GM12878 (cell line): ENCODE measurements around the gene NFE2L2. TPM values are rescaled to one million over a fixed set of nuclear protein-coding genes. Genes with fewer than 3 reads are reported as not detected.

Source experiments
- ATAC-seq: fragments of 200-7000 bp; cut with Tn5 transposase; 3 replicates; pipeline ENCODE4 v1.9.1; 2020; ENCODE audit warnings: mild to moderate bottlenecking, moderate library complexity
- BruUV-seq: library from RNA; stranded (reverse); fragments of 400-500 nt; replicated peaks from 2 replicates; lab custom pipeline; 2021; lab: Mats Ljungman, UMichigan
- CTCF ChIA-PET: fragments of 300-600 bp; sonication (Branson Sonifier 250); formaldehyde crosslinking; extraction: SDS; loops from one replicate; lab custom pipeline; 2021; ENCODE audit warnings: inconsistent platforms; lab: Yijun Ruan, JAX
- POLR2A ChIA-PET: fragments of 350-600 bp; formaldehyde crosslinking; extraction: SDS; loops from one replicate; lab custom pipeline; 2021; ENCODE audit warnings: inconsistent platforms; lab: Charles Lee
- RAD21 ChIA-PET: fragments of 300-600 bp; sonication (Branson Sonifier 250); formaldehyde crosslinking; loops from one replicate; lab custom pipeline; 2023; ENCODE audit warnings: antibody characterized with exemption; ENCODE audit not compliant: unreplicated experiment; lab: Charles Lee
- SMC1A ChIA-PET: fragments of 300-600 bp; sonication (Branson Sonifier 250); formaldehyde crosslinking; loops from one replicate; lab custom pipeline; 2023; ENCODE audit not compliant: unreplicated experiment, uncharacterized antibody; lab: Charles Lee
- DNase-seq: peaks from one replicate; pipeline ENCODE4 v3.0.0-alpha.2; 2011; ENCODE audit warnings: low read depth, low spot score
- FAIRE-seq: peaks from 3 replicates; lab custom pipeline; 2011; peaks lifted over from hg19 to GRCh38; lab: Jason Lieb, UNC
- H2AFZ ChIP-seq: 2 replicates; pipeline ENCODE4 v1.6.0; 2011; ENCODE audit warnings: low read depth, low read length, control low read depth; ENCODE audit not compliant: control insufficient read depth
- H3K27ac ChIP-seq: 2 replicates; pipeline ENCODE4 v1.5.1; 2011; ENCODE audit warnings: control low read depth; ENCODE audit not compliant: control insufficient read depth, insufficient read depth
- H3K27me3 ChIP-seq, 2 experiments: replicated peaks in 1 of 2; 2 replicates each; pipeline versions ENCODE4 v1.6.0 to v1.6.1; 2011; ENCODE audit warnings: low read length in 1 of 2; ENCODE audit not compliant: control insufficient read depth in 2 of 2, insufficient read depth in 2 of 2
- H3K36me3 ChIP-seq, 2 experiments: 2 replicates each; pipeline ENCODE4 v1.5.1; 2011; ENCODE audit warnings: low read length in 1 of 2; ENCODE audit not compliant: control insufficient read depth in 2 of 2, insufficient read depth in 2 of 2
- H3K4me1 ChIP-seq: 2 replicates; pipeline ENCODE4 v1.6.1; 2011; ENCODE audit warnings: mild to moderate bottlenecking, low read length, moderate library complexity, mixed read lengths; ENCODE audit not compliant: control insufficient read depth, insufficient read depth
- H3K4me2 ChIP-seq: 2 replicates; pipeline ENCODE4 v1.6.0; 2011; ENCODE audit warnings: control low read depth; ENCODE audit not compliant: control insufficient read depth, insufficient read depth
- H3K4me3 ChIP-seq: fragments of 200-600 bp; sonication (generic); 2 replicates; pipeline ENCODE4 v1.5.1; 2016
- H3K79me2 ChIP-seq: 2 replicates; pipeline ENCODE4 v1.6.0; 2011; ENCODE audit warnings: low read length; ENCODE audit not compliant: control insufficient read depth, insufficient read depth
- H3K9ac ChIP-seq: 2 replicates; pipeline ENCODE4 v1.8.0; 2011; ENCODE audit warnings: low read length, control low read depth, mixed read lengths; ENCODE audit not compliant: control insufficient read depth, insufficient read depth
- H3K9me3 ChIP-seq: replicated peaks from 3 replicates; pipeline ENCODE4 v1.5.1; 2011; ENCODE audit warnings: mild to moderate bottlenecking, low read length; ENCODE audit not compliant: control insufficient read depth, insufficient read depth
- H4K20me1 ChIP-seq: 2 replicates; pipeline ENCODE4 v1.6.0; 2011; ENCODE audit not compliant: control insufficient read depth, insufficient read depth
- CHD1 ChIP-seq: IDR thresholded peaks from 2 replicates; pipeline ENCODE4 v1.6.1; 2012; ENCODE audit warnings: low read depth, low read length, improper control_type of control experiment
- GATAD2B ChIP-seq: fragments of 450-650 bp; conservative IDR thresholded peaks from 2 replicates; pipeline ENCODE4 v1.6.1; 2017; ENCODE audit warnings: low read depth, mild to moderate bottlenecking, moderate library complexity
- HDAC6 ChIP-seq: fragments of 200-600 bp; sonication (generic); IDR thresholded peaks from one replicate; pipeline ENCODE4 v1.8.0; 2017; ENCODE audit warnings: antibody characterized with exemption; ENCODE audit not compliant: unreplicated experiment
- KLF5 ChIP-seq: fragments of 450-650 bp; IDR thresholded peaks from 2 replicates; pipeline ENCODE4 v1.6.1; 2014; ENCODE audit warnings: mild to moderate bottlenecking; ENCODE audit not compliant: partially characterized antibody
- NFIC ChIP-seq: IDR thresholded peaks from 2 replicates; pipeline ENCODE4 v1.6.1; 2012; ENCODE audit warnings: low read depth, mild to moderate bottlenecking, inconsistent platforms, low read length, moderate library complexity
- NFYB ChIP-seq: IDR thresholded peaks from 2 replicates; pipeline ENCODE4 v1.6.1; 2011; ENCODE audit warnings: low read depth, mild to moderate bottlenecking, low read length, improper control_type of control experiment, moderate library complexity; ENCODE audit not compliant: insufficient read depth
- POLR2AphosphoS2 ChIP-seq: IDR thresholded peaks from 2 replicates; pipeline ENCODE4 v1.6.1; 2011; ENCODE audit warnings: low read depth, mild to moderate bottlenecking, low read length, improper control_type of control experiment, moderate library complexity
- TCF12 ChIP-seq: IDR thresholded peaks from 2 replicates; pipeline ENCODE4 v1.6.1; 2011; ENCODE audit warnings: low read depth, mild to moderate bottlenecking, low read length
- ZNF207 ChIP-seq: fragments of 450-650 bp; IDR thresholded peaks from 2 replicates; pipeline ENCODE4 v1.6.1; 2014; ENCODE audit warnings: antibody characterized with exemption, mild to moderate bottlenecking, borderline replicate concordance
- ZNF24 ChIP-seq: fragments of 450-650 bp; IDR thresholded peaks from 2 replicates; pipeline ENCODE4 v1.6.1; 2017; ENCODE audit warnings: antibody characterized with exemption, mild to moderate bottlenecking
- ZNF622 ChIP-seq: fragments of 450-650 bp; IDR thresholded peaks from 2 replicates; pipeline ENCODE4 v1.6.1; 2017; ENCODE audit warnings: mild to moderate bottlenecking, inconsistent platforms
- ZSCAN29 ChIP-seq: fragments of 450-650 bp; IDR thresholded peaks from 2 replicates; pipeline ENCODE4 v1.6.1; 2017; ENCODE audit warnings: mild to moderate bottlenecking, moderate library complexity
- WGBS: methylation state at CpG from one replicate; pipeline ENCODE4 v1.1.6; 2016; ENCODE audit warnings: low lambda C conversion rate; ENCODE audit not compliant: insufficient replicate concordance, insufficient coverage; ENCODE audit errors: missing lambda C conversion rate; 5-methylcytosine and 5-hydroxymethylcytosine counted together
- in situ Hi-C: fragments of 300-500 bp; cut with MboI; formaldehyde crosslinking; loops from 9 replicates; pipeline ENCODE4 v1.14.3; 2018; ENCODE audit warnings: mixed read lengths
- intact Hi-C: fragments of 100-400 bp; cut with micrococcal nuclease; formaldehyde crosslinking; loops from one replicate; pipeline ENCODE4 v1.14.2; 2022; ENCODE audit not compliant: unreplicated experiment
- polyA plus RNA-seq, 11 experiments: library from polyadenylated mRNA; depleted of rRNA in 4 of 11; unstranded in 6 of 11; stranded (reverse) in 5 of 11; fragments of >200 nt; fragmentation: Nextera tagmentation in 4 of 11; fragmentation: Illumina TruSeq in 1 of 11; extraction: Ambion mirVana in 4 of 11; extraction: Trizol in 1 of 11; gene quantifications; 1 replicate in 1 of 11; 2 replicates in 10 of 11; pipeline versions ENCODE4 v1.2.1 to v1.2.3, GENCODE V29; 2011 to 2016; ENCODE audit warnings: inconsistent platforms in 2 of 11, missing spikeins in 2 of 11, low read depth in 1 of 11
- total RNA-seq, 4 experiments: library from RNA; depleted of rRNA in 3 of 4; stranded (reverse); fragments of >200 nt in 3 of 4; fragmentation: Illumina TruSeq in 1 of 4; extraction: Trizol in 1 of 4; gene quantifications; 2 replicates each; pipeline versions ENCODE4 v1.2.1 to v1.2.3, GENCODE V29; 2013 to 2021
- TF ChIP-seq, protein P1 (sequence below): fragments of 450-650 bp; IDR thresholded peaks from 2 replicates; pipeline ENCODE4 v1.6.1; 2017; ENCODE audit warnings: antibody characterized with exemption, mild to moderate bottlenecking, moderate library complexity
- TF ChIP-seq, protein P2 (sequence below): fragments of 450-650 bp; IDR thresholded peaks from 2 replicates; pipeline ENCODE4 v1.6.1; 2017; ENCODE audit warnings: borderline replicate concordance

NFE2L2 gene
- total and polyA plus RNA-seq, 10 of the 15 experiments (the other 5 are each of a cell fraction or from before 2014, with no cell fraction given), result 18.4 to 69.8 (median 37.1) TPM

DNA sequence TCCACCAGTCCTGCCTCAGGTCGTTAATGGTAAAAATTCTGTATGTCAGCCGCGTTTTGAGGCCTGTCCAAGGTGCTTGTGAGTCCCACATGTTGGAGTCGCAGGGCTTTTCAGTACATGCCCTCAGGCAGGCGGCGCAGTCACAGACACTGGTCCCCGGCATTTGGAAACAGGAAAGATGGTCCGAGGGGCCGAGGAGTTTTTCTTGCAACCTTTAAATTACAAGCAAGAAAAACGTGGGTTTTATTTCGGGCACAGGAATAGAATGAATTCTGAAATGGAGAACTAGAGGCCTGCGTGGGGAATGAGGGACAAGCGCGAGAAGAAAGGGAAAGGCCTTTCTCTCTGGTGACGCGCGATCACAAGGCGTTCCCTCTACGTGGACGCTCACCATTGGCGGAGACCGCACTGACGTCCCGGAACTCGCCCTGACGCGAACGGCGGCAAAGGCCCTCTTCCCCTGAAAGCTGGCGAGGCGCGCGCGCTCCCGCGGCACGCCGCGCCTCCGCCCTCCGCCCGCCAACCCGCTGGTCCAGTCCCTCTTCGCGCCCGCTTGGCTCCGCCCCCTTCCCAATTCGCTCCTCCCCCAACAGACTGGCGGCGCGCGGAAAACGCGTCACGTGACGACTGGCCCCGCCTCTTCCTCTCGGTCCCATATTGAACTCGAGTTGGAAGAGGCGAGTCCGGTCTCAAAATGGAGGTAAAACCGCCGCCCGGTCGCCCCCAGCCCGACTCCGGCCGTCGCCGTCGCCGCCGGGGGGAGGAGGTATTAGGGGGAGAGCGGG, 52.2 kb downstream of the NFE2L2 start, which contains the start of gene HNRNPA3:
TSS of gene HNRNPA3 (plus strand) at position 689 of the 785 bp plus-strand sequence. CDS start at position 695, 6 bp downstream.
- peak; percentile 88 for ATAC-seq
- H3K9ac ChIP-seq, result peak within 1 kb of the TSS; percentile 99
- no TSS peak for BruUV-seq
- peak; percentile 97 for FAIRE-seq
- in situ Hi-C loops, result loop anchor here (5.0 kb wide), 1 partner anchor 45 kb away; no protein-coding TSS in a partner anchor
- DNase-seq, result peak; percentile 95
- ChIA-PET POLR2A (interaction anchor here (0.8 to 1.7 kb wide), 12 partner anchors 16 to 429 kb away, joined by 3 to 31 read pairs (median 6); partner anchors contain the start of gene NFE2L2), CTCF (interaction anchor here (0.9 to 1.7 kb wide), 5 partner anchors 11 to 74 kb away, joined by 3 to 24 read pairs (median 9); no protein-coding TSS in a partner anchor), RAD21 (interaction anchor here (0.9 to 1.7 kb wide), 7 partner anchors 17 to 182 kb away, joined by 3 to 31 read pairs (median 10); partner anchors contain the start of gene NFE2L2), SMC1A (interaction anchor here (0.8 to 1.7 kb wide), 15 partner anchors 11 to 54 kb away, joined by 3 to 25 read pairs (median 4); no protein-coding TSS in a partner anchor)
- peaks cover 8% of the 10 kb centered on the region for H3K4me1 ChIP-seq
- H3K4me3 ChIP-seq, result peak within 1 kb of the TSS; percentile 95
- H3K27me3 ChIP-seq, result no peaks in the 10 kb centered on the region
- H3K4me2 ChIP-seq, result peak within 1 kb of the TSS; percentile 91
- H2AFZ ChIP-seq, result no peak within 1 kb of the TSS; the same call in 1 of the 2 replicates
- H4K20me1 ChIP-seq, result peaks cover 11% of the 10 kb centered on the region
- H3K36me3 ChIP-seq, result peaks cover 2 to 17% of the 10 kb centered on the region in 2 experiments
- intact Hi-C loops, result loop anchor here (1.0 kb wide), 1 partner anchor 46 kb away; no protein-coding TSS in a partner anchor
- H3K79me2 ChIP-seq, result peaks cover 63% of the 10 kb centered on the region
- WGBS, result 2% methylated on average over 58 of the region's 74 CpGs
- no peaks in the 10 kb centered on the region; the same call in 2 of the 3 replicates for H3K9me3 ChIP-seq
- peak within 1 kb of the TSS; percentile 100 for H3K27ac ChIP-seq
- TF ChIP-seq GATAD2B (no peak; the same call in 1 of the 2 replicates), NFIC (peak; percentile 52; the same call in 1 of the 2 replicates), KLF5 (peak; percentile 50), POLR2AphosphoS2 (0 out of 2 replicates have a peak, but pooled peaks have one; percentile 78), CHD1 (no peak; the same call in 1 of the 2 replicates), ZNF24 (0 out of 2 replicates have a peak, but pooled peaks have one; percentile 58), HDAC6 (no peak), TCF12 (no peak; the same call in 1 of the 2 replicates), ZNF207 (no peak; the same call in 1 of the 2 replicates), ZNF622 (no peak), ZSCAN29 (no peak), NFYB (peak; percentile 83)
- TF ChIP-seq, protein P1, sequence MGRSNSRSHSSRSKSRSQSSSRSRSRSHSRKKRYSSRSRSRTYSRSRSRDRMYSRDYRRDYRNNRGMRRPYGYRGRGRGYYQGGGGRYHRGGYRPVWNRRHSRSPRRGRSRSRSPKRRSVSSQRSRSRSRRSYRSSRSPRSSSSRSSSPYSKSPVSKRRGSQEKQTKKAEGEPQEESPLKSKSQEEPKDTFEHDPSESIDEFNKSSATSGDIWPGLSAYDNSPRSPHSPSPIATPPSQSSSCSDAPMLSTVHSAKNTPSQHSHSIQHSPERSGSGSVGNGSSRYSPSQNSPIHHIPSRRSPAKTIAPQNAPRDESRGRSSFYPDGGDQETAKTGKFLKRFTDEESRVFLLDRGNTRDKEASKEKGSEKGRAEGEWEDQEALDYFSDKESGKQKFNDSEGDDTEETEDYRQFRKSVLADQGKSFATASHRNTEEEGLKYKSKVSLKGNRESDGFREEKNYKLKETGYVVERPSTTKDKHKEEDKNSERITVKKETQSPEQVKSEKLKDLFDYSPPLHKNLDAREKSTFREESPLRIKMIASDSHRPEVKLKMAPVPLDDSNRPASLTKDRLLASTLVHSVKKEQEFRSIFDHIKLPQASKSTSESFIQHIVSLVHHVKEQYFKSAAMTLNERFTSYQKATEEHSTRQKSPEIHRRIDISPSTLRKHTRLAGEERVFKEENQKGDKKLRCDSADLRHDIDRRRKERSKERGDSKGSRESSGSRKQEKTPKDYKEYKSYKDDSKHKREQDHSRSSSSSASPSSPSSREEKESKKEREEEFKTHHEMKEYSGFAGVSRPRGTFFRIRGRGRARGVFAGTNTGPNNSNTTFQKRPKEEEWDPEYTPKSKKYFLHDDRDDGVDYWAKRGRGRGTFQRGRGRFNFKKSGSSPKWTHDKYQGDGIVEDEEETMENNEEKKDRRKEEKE, result no peak
- TF ChIP-seq, protein P2, sequence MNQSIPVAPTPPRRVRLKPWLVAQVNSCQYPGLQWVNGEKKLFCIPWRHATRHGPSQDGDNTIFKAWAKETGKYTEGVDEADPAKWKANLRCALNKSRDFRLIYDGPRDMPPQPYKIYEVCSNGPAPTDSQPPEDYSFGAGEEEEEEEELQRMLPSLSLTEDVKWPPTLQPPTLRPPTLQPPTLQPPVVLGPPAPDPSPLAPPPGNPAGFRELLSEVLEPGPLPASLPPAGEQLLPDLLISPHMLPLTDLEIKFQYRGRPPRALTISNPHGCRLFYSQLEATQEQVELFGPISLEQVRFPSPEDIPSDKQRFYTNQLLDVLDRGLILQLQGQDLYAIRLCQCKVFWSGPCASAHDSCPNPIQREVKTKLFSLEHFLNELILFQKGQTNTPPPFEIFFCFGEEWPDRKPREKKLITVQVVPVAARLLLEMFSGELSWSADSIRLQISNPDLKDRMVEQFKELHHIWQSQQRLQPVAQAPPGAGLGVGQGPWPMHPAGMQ, result no peak
